ENCODE measurements around the gene BAD. TPM values are rescaled to one million over a fixed set of nuclear protein-coding genes. Genes with fewer than 3 reads are reported as not detected.
A peak's percentile ranks its signal among the peaks of the same experiment; 100 is the strongest.

Gene BAD
- total and polyA plus RNA-seq, 4 donors = 16.0 to 39.5 (median 30.2) TPM

GRCh38 chr11:64306563-64306875, 22.1 kb upstream of the BAD start:
- H3K27ac ChIP-seq (ENCODE audit: low read depth in 1 of 2, low read length in 2 of 2) = peak overlapping the region; percentile 94 to 98
- H3K4me1 ChIP-seq (ENCODE audit: control insufficient read depth in 4 of 4, insufficient read depth in 4 of 4, low read length in 3 of 4) = peaks cover 5 to 46% (median 32%) of the 10 kb centered on the region in 4 donors
- H3K9me3 ChIP-seq (ENCODE audit: control insufficient read depth in 4 of 4, low read length in 3 of 4) = no peaks in the 10 kb centered on the region
- H3K4me3 ChIP-seq (ENCODE audit: low read depth in 1 of 3, low read length in 3 of 3) = peak overlapping the region; percentile 76 to 90 (median 85)
- no peaks in the 10 kb centered on the region for H3K27me3 ChIP-seq (ENCODE audit: control insufficient read depth in 4 of 4, insufficient read depth in 4 of 4, low read length in 3 of 4)
- DNase-seq (ENCODE audit: low spot score) = no peak
- peak overlapping the region; percentile 52 to 87 for H3K9ac ChIP-seq (ENCODE audit: low read depth in 1 of 2, low read length in 2 of 2)
- H3K36me3 ChIP-seq (ENCODE audit: control insufficient read depth in 4 of 4, insufficient read depth in 3 of 4, low read depth in 1 of 4, low read length in 3 of 4) = no peaks in the 10 kb centered on the region
- TF ChIP-seq, protein P1, sequence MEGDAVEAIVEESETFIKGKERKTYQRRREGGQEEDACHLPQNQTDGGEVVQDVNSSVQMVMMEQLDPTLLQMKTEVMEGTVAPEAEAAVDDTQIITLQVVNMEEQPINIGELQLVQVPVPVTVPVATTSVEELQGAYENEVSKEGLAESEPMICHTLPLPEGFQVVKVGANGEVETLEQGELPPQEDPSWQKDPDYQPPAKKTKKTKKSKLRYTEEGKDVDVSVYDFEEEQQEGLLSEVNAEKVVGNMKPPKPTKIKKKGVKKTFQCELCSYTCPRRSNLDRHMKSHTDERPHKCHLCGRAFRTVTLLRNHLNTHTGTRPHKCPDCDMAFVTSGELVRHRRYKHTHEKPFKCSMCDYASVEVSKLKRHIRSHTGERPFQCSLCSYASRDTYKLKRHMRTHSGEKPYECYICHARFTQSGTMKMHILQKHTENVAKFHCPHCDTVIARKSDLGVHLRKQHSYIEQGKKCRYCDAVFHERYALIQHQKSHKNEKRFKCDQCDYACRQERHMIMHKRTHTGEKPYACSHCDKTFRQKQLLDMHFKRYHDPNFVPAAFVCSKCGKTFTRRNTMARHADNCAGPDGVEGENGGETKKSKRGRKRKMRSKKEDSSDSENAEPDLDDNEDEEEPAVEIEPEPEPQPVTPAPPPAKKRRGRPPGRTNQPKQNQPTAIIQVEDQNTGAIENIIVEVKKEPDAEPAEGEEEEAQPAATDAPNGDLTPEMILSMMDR (IDR thresholded peaks at IDR 0.05; ENCODE audit: low read depth, low read length, missing input control) = no peak
- TF ChIP-seq SP1 (IDR thresholded peaks at IDR 0.05) = no peak
- WGBS = 12% methylated on average over 9 of the region's 9 CpGs

- Histone ChIP-seq H3K36me3 (ENCODE audit: control insufficient read depth in 4 of 4, insufficient read depth in 3 of 4, low read depth in 1 of 4, low read length in 3 of 4) (no peaks in the 10 kb centered on the region), H3K27me3 (ENCODE audit: control insufficient read depth in 4 of 4, insufficient read depth in 4 of 4, low read length in 3 of 4) (no peaks in the 10 kb centered on the region), H3K4me1 (ENCODE audit: control insufficient read depth in 4 of 4, insufficient read depth in 4 of 4, low read length in 3 of 4) (peaks cover 5 to 43% (median 33%) of the 10 kb centered on the region in 4 donors), H3K27ac (ENCODE audit: low read depth in 1 of 2, low read length in 2 of 2) (peak overlapping the region; percentile 94 to 98), H3K9ac (ENCODE audit: low read depth in 1 of 2, low read length in 2 of 2) (peak overlapping the region; percentile 52 to 87), H3K4me3 (ENCODE audit: low read depth in 1 of 3, low read length in 3 of 3) (peak overlapping the region; percentile 76 to 90 (median 85)), H3K9me3 (ENCODE audit: control insufficient read depth in 4 of 4, low read length in 3 of 4) (no peaks in the 10 kb centered on the region)
- TF ChIP-seq YY1 (IDR thresholded peaks at IDR 0.05) (peak; percentile 71), HNF4A (conservative IDR thresholded peaks at IDR 0.05) (peak; percentile 51 to 64), GABPA (IDR thresholded peaks at IDR 0.05 in 1 of 2, conservative IDR thresholded peaks at IDR 0.05 in 1 of 2) (peak in 1 of 2 donors; percentile 66), SP1 (IDR thresholded peaks at IDR 0.05) (peak; percentile 65), ATF3 (IDR thresholded peaks at IDR 0.05) (no peak), TAF1 (conservative IDR thresholded peaks at IDR 0.05) (no peak), NR2F2 (IDR thresholded peaks at IDR 0.05) (peak; percentile 74), ZBTB33 (IDR thresholded peaks at IDR 0.05) (no peak), RXRA (IDR thresholded peaks at IDR 0.05) (peak; percentile 74 to 78), EGR1 (IDR thresholded peaks at IDR 0.05; ENCODE audit: low read depth in 2 of 2) (peak in 1 of 2 donors; percentile 20), RAD21 (IDR thresholded peaks at IDR 0.05) (no peak)
- TF ChIP-seq, protein P2, sequence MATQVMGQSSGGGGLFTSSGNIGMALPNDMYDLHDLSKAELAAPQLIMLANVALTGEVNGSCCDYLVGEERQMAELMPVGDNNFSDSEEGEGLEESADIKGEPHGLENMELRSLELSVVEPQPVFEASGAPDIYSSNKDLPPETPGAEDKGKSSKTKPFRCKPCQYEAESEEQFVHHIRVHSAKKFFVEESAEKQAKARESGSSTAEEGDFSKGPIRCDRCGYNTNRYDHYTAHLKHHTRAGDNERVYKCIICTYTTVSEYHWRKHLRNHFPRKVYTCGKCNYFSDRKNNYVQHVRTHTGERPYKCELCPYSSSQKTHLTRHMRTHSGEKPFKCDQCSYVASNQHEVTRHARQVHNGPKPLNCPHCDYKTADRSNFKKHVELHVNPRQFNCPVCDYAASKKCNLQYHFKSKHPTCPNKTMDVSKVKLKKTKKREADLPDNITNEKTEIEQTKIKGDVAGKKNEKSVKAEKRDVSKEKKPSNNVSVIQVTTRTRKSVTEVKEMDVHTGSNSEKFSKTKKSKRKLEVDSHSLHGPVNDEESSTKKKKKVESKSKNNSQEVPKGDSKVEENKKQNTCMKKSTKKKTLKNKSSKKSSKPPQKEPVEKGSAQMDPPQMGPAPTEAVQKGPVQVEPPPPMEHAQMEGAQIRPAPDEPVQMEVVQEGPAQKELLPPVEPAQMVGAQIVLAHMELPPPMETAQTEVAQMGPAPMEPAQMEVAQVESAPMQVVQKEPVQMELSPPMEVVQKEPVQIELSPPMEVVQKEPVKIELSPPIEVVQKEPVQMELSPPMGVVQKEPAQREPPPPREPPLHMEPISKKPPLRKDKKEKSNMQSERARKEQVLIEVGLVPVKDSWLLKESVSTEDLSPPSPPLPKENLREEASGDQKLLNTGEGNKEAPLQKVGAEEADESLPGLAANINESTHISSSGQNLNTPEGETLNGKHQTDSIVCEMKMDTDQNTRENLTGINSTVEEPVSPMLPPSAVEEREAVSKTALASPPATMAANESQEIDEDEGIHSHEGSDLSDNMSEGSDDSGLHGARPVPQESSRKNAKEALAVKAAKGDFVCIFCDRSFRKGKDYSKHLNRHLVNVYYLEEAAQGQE (IDR thresholded peaks at IDR 0.05) = peak; percentile 52
- TF ChIP-seq, protein P3, sequence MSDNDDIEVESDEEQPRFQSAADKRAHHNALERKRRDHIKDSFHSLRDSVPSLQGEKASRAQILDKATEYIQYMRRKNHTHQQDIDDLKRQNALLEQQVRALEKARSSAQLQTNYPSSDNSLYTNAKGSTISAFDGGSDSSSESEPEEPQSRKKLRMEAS (IDR thresholded peaks at IDR 0.05) = peak; percentile 68
- DNase-seq (ENCODE audit: low spot score) = peak; percentile 77
- WGBS = under 1% methylated on average over 71 of the region's 71 CpGs
Measured at GRCh38 chr11:64305691-64306562, 21.5 kb upstream of the BAD start.
